Astrocyte (in vitro differentiated cells and primary cell): ENCODE results near the gene OR1Q1.

Experiments
- CTCF ChIP-seq: IDR thresholded peaks from 2 replicates; pipeline ENCODE4 v1.5.1; 2011; ENCODE audit warnings: low read depth, mild to moderate bottlenecking, inconsistent platforms, low read length, moderate library complexity; ENCODE audit not compliant: insufficient read depth
- EZH2 ChIP-seq: IDR thresholded peaks from 2 replicates; pipeline ENCODE4 v1.6.1; 2012; ENCODE audit warnings: mild to moderate bottlenecking, low read length, inconsistent platforms; ENCODE audit not compliant: insufficient read depth

DNA sequence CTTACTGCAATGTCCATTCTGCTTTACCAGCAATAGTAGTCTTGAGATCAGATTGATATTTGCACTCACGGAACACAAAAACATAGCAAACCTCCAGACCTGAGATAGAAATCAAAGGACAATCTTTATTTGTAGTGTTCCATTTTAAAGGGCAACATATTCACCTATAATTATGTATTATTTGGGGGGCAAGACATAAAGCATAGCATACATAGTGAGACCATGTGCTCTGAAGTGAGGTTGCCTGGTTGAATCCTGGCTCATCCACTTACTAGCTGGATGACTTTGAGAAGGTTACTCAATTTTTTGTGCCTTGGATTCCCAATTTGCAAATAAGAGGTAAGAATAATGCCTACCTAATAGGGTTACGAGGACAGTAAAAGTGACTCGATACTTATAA lies 43.0 kb downstream of the OR1Q1 start, which contains the start of gene OR1B1:
- TF ChIP-seq EZH2 (no peak), CTCF (no peak)
